Measurements from ENCODE around the gene ZNF599.

The ZNF599 gene

DNA sequence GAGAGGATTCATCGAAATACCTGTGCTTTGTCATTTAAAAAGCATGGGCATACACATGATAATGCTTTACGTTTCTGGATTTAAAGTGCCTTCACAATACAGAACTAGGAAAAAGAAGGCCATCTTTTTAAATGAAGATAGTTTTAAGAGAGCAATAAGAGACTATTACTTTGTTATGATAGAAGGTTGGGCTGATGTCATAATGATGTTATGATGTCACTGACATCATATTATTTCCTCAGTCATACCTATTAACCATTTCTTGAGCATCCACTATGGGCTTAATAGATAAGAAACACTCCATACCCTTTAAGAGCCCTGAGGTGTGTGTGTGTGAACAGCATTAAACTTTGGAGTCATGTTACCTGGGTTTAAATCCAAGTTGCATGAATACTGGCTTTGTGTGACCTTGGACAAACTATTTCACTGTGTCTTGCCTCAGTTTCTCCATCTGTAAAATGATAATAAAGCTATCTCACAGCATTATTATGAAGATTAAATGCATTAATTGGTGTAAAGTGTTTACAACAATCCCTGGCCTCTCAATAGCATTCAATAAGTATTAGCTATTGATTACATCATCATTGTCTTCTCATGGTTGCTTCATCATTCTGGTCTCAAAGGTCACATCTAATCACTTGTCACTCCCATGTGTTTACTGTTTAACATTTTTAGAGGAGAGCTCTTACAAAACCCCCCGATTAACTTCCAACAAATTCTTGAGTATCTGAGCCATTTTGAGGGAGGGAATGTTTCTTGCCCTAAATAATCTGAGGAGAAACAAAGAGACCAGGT is 27.9 kb downstream of the ZNF599 start:
- no peak overlapping the region for H3K4me3 ChIP-seq (ENCODE audit: low read length)
- TF ChIP-seq, protein P1, sequence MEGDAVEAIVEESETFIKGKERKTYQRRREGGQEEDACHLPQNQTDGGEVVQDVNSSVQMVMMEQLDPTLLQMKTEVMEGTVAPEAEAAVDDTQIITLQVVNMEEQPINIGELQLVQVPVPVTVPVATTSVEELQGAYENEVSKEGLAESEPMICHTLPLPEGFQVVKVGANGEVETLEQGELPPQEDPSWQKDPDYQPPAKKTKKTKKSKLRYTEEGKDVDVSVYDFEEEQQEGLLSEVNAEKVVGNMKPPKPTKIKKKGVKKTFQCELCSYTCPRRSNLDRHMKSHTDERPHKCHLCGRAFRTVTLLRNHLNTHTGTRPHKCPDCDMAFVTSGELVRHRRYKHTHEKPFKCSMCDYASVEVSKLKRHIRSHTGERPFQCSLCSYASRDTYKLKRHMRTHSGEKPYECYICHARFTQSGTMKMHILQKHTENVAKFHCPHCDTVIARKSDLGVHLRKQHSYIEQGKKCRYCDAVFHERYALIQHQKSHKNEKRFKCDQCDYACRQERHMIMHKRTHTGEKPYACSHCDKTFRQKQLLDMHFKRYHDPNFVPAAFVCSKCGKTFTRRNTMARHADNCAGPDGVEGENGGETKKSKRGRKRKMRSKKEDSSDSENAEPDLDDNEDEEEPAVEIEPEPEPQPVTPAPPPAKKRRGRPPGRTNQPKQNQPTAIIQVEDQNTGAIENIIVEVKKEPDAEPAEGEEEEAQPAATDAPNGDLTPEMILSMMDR (conservative IDR thresholded peaks at IDR 0.05; ENCODE audit: low read length): no peak
- no peak for DNase-seq (ENCODE audit: low read depth)

DNA sequence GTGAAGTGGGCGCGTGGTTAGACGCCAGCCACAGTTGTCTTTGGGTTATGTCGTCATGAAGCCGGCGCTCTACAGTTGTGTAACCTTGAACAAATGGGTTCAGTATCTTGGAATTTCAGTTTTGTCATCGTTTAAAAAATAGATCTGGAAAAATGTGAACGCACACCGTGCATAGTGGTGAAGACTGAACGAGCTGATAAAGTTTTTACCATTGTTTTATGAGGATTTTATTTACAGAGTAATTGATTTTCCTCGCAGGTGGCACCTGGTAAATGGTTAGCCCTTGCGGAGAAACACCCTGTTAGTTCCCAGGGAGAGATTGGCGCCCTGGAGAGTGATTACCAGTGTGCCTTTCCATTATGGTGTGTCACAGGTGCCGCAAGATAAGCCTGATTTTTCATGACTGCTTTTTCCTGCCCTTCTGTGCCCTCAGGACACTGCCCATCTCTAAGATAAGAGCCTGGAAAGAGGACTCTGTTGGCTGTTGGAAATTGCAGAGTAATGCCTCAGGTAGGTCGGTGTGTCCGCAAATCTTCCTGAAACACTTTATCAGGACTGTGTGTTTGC is 38.4 kb downstream of the ZNF599 start:
- peak overlapping the region; percentile 87 for H3K4me3 ChIP-seq (ENCODE audit: low read length)
- TF ChIP-seq, protein P1 (conservative IDR thresholded peaks at IDR 0.05; ENCODE audit: low read length): no peak
- DNase-seq (ENCODE audit: low read depth): peak; percentile 85

DNA sequence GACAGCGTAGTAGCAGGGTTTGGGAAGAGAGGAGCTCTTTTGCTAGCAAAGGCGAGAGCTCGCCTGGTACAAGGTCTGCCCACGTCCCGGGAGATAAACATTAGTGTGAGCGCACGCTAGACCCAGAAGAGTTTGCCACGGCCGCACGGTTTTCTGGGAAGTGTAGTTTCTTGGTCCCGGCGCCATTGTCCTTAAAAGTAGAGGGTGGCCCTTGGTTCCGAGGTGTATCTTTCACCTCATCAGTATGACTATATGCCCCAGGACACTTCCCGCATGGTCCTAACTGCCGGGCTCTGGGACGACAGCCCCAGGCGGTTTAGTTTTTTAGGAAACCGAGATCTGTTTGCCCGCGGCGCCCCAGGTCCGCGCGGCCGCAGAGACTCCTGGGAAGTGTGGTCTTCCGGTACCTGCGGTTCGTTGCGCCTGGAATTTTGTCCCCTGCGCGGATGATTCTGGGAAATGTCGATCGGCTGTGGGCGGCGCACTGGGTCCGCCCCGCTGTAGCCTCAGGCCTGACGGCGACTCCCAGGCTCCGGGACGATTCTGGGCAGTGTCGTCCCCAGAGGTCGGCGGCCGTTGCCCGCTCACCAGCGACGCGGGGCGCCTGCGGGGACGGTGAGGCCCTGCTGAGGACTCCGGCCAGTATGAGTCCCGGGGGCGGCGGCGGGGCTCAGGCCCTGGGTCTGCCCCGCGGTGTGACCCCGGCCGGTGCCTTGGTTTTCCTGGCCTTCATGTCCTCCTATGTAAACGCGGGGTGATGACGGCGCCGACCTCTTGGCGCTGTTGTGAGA is 39.1 kb downstream of the ZNF599 start, which contains the start of gene ZNF181:
Gene ZNF181, plus strand, starts transcription at position 498 of the 791 bp plus-strand sequence. CDS start 795 bp downstream, outside the sequence.
- H3K4me3 ChIP-seq (ENCODE audit: low read length): peak within 1 kb of the TSS; percentile 87
- TF ChIP-seq, protein P1 (conservative IDR thresholded peaks at IDR 0.05; ENCODE audit: low read length): no peak
- peak; percentile 89 for DNase-seq (ENCODE audit: low read depth)

DNA sequence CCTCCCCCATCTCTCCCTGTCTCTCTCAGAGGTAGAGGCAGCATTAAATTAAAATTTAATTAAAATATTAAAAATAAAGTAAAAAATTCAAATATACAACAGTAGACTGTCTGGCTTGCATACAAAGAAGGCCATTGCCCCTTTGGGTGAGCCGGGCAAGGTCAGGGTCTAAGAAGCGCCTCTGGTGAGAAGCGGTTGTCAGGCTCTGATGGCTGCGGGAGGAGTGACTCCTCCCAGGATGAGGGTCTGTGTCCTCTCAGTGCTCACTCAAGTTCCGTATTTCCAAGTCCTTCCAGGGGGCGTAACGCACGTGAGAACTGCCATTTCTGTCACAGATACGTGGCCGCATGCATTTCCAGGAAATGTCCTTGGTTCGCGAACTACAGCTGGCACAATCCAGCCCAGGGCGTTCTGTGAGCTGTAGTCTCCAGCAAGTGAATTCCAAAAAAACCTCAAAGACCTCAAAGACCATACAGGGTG is 39.7 kb downstream of the ZNF599 start:
- TF ChIP-seq, protein P1 (conservative IDR thresholded peaks at IDR 0.05; ENCODE audit: low read length): no peak
- no peak for DNase-seq (ENCODE audit: low read depth)
- H3K4me3 ChIP-seq (ENCODE audit: low read length): peak overlapping the region; percentile 87

DNA sequence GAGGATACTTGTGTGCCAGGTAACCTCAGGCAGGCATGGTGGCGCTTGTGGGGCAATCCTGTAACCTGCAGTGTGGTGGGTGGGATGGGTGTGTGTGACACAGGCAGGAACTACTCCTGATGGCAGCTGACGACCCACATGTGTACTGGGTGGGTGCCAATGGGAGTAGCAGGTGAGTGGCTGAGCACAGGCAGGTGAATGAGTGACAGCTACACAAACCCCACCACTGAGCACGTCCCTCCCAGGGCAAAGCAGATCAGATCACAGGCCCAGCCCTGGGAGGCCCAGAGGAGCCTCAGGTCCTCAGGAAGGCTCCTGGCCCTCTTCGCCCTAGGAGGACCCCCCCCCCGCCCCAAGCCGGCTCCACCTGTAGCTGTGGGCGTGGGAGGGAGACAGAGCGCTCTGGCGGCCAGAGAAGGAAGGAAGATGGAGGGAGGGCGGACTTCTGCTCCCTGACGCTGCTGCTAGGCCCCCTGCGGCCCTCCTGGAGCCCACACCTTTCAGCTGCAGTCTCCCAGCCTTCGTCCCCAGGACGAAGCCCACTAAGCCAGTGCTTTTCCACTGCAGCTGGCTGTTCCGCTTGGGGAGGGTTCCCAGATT is 40.3 kb downstream of the ZNF599 start:
- peak overlapping the region; percentile 87 for H3K4me3 ChIP-seq (ENCODE audit: low read length)
- no peak for DNase-seq (ENCODE audit: low read depth)
- TF ChIP-seq, protein P1 (conservative IDR thresholded peaks at IDR 0.05; ENCODE audit: low read length): no peak

DNA sequence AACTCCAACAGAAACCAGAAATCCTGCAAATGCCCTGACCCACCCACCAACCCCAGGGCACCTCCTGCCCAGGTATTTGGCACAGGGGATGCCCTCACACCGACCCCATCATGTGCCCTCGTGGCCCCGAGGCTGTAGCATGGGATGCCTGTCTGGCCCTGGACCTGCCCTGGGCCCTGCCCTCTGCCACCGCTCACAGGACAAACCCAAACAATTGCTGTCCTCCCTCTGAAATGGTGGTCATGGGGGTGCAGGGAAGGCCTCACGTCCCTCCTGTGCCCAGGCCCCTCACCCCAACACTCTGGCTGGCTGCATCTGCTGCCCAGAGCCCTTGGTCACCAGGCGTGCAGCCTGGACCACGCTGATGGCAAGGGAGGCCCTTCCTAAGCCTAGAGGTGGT is 41.1 kb downstream of the ZNF599 start:
- no peak for DNase-seq (ENCODE audit: low read depth)
- TF ChIP-seq, protein P1 (conservative IDR thresholded peaks at IDR 0.05; ENCODE audit: low read length): no peak
- H3K4me3 ChIP-seq (ENCODE audit: low read length): no peak overlapping the region

Measured in AG10803 (cell line).